IPS DF 6.9 (cell line): ENCODE measurements around the gene GRB7.

ENCODE experiments used
- DNase-seq: peaks from one replicate; pipeline ENCODE4 v3.0.0-alpha.2; 2013; ENCODE audit warnings: low read depth, low spot score
- H3K27ac ChIP-seq: one replicate; pipeline ENCODE4 v1.5.1; 2013; ENCODE audit warnings: low read length, control low read depth
- H3K27me3 ChIP-seq: 2 replicates; pipeline ENCODE4 v1.6.1; 2013; ENCODE audit warnings: mild to moderate bottlenecking, low read length; ENCODE audit not compliant: control insufficient read depth, insufficient read depth
- H3K36me3 ChIP-seq: 2 replicates; pipeline ENCODE4 v1.6.1; 2013; ENCODE audit warnings: low read length; ENCODE audit not compliant: control insufficient read depth, insufficient read depth
- H3K4me1 ChIP-seq: 2 replicates; pipeline ENCODE4 v1.6.1; 2013; ENCODE audit warnings: low read length; ENCODE audit not compliant: control insufficient read depth, insufficient read depth
- H3K4me3 ChIP-seq: 2 replicates; pipeline ENCODE4 v1.5.1; 2013; ENCODE audit warnings: mild to moderate bottlenecking, low read length
- H3K9me3 ChIP-seq: 2 replicates; pipeline ENCODE4 v1.6.1; 2013; ENCODE audit warnings: low read length, inconsistent platforms; ENCODE audit not compliant: control insufficient read depth, insufficient read depth
- WGBS: extraction: QIAGEN DNeasy Blood & Tissue Kit; methylation state at CpG from one replicate; pipeline ENCODE4 v1.1.7; 2013; ENCODE audit warnings: mixed read lengths, missing lambda C conversion rate; ENCODE audit not compliant: insufficient read length, insufficient coverage; 5-methylcytosine and 5-hydroxymethylcytosine counted together

The GRB7 gene

DNA sequence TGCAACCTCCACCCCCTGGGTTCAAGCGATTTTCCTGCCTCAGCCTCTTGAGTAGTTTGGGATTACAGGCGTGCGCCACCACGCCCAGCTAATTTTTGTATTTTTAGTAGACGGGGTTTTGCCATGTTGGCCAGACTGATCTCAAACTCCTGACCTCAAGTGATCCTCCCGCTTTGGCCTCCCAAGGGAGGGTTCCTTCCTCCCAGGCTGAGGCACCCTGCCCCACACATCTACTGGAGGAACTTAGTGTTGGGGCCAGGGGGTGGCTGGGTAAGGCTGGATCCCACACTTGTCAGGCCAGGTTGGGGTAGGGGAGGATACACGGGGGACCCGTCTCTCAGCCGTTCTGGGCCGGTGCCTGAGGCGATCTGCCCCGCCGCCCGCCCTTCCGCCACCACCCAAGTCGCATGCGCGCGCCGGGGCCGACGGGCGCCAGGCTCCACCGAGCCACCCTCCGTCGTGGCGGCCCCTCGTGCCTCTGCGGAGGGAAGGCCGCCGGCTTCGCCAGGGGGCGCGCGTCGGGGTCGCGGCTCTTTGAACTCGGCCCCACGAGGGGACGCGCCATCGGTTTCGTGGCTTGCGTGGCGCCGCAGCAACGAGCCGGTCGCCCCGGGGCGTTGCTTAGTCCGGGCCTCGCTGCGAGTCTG lies 15.9 kb downstream of the GRB7 start:
- WGBS, result no CpG with 5 or more reads among the region's 55 CpGs
- peak overlapping the region; percentile 51 for H3K4me3 ChIP-seq
- DNase-seq, result no peak
- H3K27ac ChIP-seq, result no peak overlapping the region
- H3K27me3 ChIP-seq, result no peaks in the 10 kb centered on the region
- no peaks in the 10 kb centered on the region for H3K9me3 ChIP-seq
- peaks cover 11% of the 10 kb centered on the region for H3K4me1 ChIP-seq
- H3K36me3 ChIP-seq, result no peaks in the 10 kb centered on the region

DNA sequence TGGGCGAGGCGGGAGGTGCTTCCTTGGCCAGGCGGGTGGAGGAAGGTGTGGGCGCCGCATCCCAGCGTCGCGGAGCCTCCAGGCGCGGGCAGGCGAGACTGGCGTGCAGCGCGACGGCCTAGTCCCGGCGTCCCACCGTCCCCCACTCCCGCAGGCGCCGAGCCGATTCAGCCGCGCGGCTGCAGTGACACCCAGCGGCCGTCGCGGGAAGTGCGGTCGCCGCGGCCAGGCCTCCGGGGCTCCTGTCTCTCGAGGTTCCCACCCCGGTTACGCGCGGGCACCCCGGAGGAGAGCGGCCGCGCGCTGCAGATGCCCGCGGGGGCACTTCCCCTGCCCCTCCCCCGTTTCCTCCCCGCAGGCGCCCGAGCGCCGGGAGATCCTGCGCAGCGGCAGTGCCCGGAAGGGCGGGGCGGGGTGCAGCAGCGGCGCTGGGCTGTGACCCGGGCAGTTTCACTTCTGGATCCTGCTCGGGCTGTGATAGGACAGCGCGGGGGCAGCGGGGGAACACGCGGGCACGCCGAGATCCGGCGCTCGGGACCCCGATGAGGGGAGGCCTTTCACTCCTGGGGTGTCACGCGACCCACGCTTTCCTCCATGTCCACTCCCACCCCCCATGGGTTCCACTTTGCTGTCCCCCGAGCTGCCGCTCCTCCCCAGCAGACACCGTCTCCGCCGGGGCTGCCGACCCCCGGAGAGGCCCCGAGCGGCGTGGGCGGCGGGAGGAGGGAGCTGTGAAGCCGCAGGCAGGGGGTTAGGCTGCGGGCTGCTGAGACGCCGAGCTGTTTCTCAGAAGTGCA lies 16.6 kb downstream of the GRB7 start:
- no CpG with 5 or more reads among the region's 91 CpGs for WGBS
- DNase-seq, result no peak
- H3K27me3 ChIP-seq, result no peaks in the 10 kb centered on the region
- H3K4me1 ChIP-seq, result peaks cover 11% of the 10 kb centered on the region
- H3K27ac ChIP-seq, result no peak overlapping the region
- H3K4me3 ChIP-seq, result peak overlapping the region; percentile 51
- no peaks in the 10 kb centered on the region for H3K36me3 ChIP-seq
- H3K9me3 ChIP-seq, result no peaks in the 10 kb centered on the region

DNA sequence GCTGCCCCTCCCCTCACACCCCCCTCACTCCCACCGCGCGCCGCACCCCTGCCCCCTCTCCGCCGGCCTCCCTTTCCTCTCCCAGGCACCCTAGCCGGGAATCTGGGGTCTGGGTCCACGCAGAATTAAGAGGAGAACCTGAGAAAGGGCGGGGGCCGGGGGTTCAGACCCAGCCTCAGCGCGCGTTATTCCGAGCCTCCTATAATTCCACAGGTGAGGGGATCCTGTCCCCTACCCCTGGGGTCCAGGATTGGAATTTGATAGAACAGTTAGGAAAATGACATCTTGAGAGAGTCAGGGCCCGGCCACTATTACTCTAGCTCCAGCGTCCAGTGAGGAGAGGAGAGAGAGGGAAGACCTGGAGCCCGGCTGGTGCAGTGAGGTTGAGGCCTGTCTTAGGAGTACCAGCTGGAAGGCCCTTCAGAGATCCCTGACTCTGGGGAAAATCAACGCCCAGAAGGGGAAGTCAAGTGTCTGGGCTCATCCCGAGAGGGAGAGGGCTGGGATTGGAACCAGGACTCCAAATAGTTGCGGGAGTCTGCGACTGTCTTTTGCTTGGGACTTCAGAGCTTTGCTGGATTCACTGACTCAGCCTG lies 17.3 kb downstream of the GRB7 start:
- DNase-seq, result no peak
- Histone ChIP-seq H3K4me3 (peak overlapping the region; percentile 51; the same call in 1 of the 2 replicates), H3K4me1 (peaks cover 9% of the 10 kb centered on the region), H3K36me3 (no peaks in the 10 kb centered on the region), H3K27me3 (no peaks in the 10 kb centered on the region), H3K9me3 (no peaks in the 10 kb centered on the region), H3K27ac (no peak overlapping the region)
- WGBS, result no CpG with 5 or more reads among the region's 21 CpGs

- Histone ChIP-seq H3K27me3 (no peaks in the 10 kb centered on the region), H3K4me1 (peaks cover 8% of the 10 kb centered on the region), H3K4me3 (no peak overlapping the region), H3K27ac (no peak overlapping the region), H3K9me3 (no peaks in the 10 kb centered on the region), H3K36me3 (no peaks in the 10 kb centered on the region)
- WGBS, result no CpG with 5 or more reads among the region's 18 CpGs
- no peak for DNase-seq
These were observed 18.0 kb downstream of the GRB7 start for GRCh38 chr17:39755554-39756379.

GRCh38 chr17:39756380-39757079 lies 18.8 kb downstream of the GRB7 start:
- no peak overlapping the region for H3K27ac ChIP-seq
- WGBS, result no CpG with 5 or more reads among the region's 7 CpGs
- H3K36me3 ChIP-seq, result no peaks in the 10 kb centered on the region
- H3K9me3 ChIP-seq, result no peaks in the 10 kb centered on the region
- H3K4me1 ChIP-seq, result peaks cover 8% of the 10 kb centered on the region
- DNase-seq, result no peak
- no peaks in the 10 kb centered on the region for H3K27me3 ChIP-seq
- no peak overlapping the region for H3K4me3 ChIP-seq

DNA sequence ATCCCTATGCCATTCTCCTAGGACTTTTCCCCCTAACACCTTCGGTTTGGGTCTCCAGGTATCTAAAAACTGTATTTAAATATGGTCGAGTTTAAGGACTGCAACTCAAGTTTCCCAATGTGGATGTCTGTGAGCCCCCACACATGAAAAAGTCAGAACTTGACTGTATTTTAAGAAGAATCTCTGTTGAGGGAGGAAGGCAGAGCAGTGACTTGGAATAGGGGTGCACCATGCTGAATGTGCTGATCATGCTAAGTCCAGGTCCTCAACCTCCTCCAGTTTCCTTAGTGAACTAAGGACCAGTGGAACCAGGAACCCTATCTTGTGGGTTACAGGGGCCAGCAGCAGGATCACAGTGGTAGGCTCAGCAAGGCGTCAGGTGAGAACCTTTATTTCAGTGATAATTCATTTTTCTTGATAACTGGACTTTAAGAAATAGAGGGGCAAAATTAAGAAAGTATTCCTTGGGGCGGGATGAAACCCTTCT lies 19.5 kb downstream of the GRB7 start:
- Histone ChIP-seq H3K27me3 (no peaks in the 10 kb centered on the region), H3K4me3 (no peak overlapping the region), H3K27ac (no peak overlapping the region), H3K4me1 (peaks cover 8% of the 10 kb centered on the region), H3K36me3 (no peaks in the 10 kb centered on the region), H3K9me3 (no peaks in the 10 kb centered on the region)
- WGBS, result no CpG with 5 or more reads among the region's 4 CpGs
- DNase-seq, result no peak

DNA sequence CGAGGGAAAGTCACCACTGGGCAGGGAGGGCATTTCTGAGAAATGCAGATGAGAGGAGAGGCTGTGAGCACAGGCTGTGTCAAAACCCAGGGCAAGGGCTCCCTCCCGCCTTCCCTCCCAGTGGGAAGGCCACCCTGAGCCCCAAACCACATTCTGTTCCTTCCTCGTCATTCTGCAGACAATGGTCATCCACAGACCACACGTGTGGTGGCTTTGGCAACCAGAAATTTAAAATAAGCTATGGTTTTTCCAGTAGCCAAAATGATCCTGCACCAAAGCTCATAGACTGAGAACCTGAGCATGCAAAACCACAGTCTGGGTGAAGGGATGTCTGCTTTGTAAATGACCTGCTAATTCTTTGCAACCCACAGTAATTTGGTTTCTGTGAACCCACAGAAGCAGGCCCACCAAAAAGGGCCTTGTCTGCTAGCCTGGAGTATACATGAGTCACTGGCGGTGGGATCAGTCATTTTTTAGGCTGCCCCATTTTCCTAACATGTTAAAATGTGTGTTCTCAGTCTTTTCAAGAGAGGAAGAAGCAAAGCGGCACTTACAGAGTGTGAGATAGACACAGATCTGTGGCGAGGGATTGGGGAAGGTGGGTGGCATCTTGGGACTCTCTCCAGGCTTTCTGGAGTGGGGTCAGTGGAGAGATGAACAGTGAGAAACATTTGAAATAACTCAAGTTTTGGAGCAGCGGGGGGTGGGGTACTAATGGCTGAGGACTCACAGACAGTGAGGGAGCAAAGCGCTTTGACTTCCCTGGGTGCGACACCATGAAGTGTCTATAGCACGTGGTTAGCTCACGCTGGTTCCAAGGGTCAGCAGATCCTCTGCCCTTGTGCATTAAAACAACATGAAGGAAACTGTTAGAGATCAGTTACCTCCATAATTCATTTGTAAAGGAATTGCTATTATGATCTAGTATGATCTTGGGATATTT lies 20.5 kb downstream of the GRB7 start:
- no peaks in the 10 kb centered on the region for H3K9me3 ChIP-seq
- DNase-seq, result no peak
- WGBS, result no CpG with 5 or more reads among the region's 12 CpGs
- no peak overlapping the region for H3K27ac ChIP-seq
- no peaks in the 10 kb centered on the region for H3K36me3 ChIP-seq
- peaks cover 6% of the 10 kb centered on the region for H3K4me1 ChIP-seq
- H3K4me3 ChIP-seq, result no peak overlapping the region
- no peaks in the 10 kb centered on the region for H3K27me3 ChIP-seq

GRCh38 chr17:39759204-39759603 lies 21.5 kb downstream of the GRB7 start:
- no peak for DNase-seq
- no peak overlapping the region for H3K4me3 ChIP-seq
- WGBS, result no CpG with 5 or more reads among the region's 5 CpGs
- H3K4me1 ChIP-seq, result peaks cover 6% of the 10 kb centered on the region
- no peaks in the 10 kb centered on the region for H3K9me3 ChIP-seq
- no peaks in the 10 kb centered on the region for H3K27me3 ChIP-seq
- no peak overlapping the region for H3K27ac ChIP-seq
- no peaks in the 10 kb centered on the region for H3K36me3 ChIP-seq

DNA sequence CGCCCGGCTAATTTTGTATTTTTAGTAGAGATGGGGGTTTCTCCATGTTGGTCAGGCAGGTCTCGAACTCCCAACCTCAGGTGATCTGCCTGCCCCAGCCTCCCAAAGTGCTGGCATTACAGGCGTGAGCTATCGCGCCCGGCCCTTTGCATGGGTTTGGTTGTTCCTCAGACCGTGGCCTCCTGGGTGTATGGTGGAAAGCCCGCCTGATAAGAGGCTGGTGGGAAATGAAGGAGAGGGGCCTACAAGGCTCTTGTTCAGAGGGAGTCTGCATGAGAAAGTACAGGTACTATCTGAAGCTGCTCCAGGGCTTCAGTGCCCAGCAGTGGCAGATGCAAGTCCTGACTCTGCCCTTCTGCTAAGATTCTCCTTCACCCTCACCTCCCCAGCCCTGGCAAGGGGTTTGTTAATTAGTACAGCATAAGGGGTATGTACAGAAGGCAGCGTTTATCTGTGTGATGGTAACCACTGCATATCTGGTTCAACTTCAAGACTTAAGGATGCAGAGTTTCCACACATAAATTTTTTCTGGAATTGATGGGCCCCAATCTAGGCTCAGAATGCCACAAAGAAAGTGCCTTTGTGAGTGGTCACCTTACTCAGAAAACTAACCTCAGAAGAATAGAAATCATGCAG lies 24.2 kb downstream of the GRB7 start:
- H3K27me3 ChIP-seq, result no peaks in the 10 kb centered on the region
- H3K27ac ChIP-seq, result no peak overlapping the region
- H3K4me3 ChIP-seq, result no peak overlapping the region
- WGBS, result no CpG with 5 or more reads among the region's 10 CpGs
- H3K9me3 ChIP-seq, result no peaks in the 10 kb centered on the region
- no peaks in the 10 kb centered on the region for H3K4me1 ChIP-seq
- H3K36me3 ChIP-seq, result no peaks in the 10 kb centered on the region
- DNase-seq, result no peak
